Measurements from ENCODE around the gene FSIP1.

Gene FSIP1

DNA sequence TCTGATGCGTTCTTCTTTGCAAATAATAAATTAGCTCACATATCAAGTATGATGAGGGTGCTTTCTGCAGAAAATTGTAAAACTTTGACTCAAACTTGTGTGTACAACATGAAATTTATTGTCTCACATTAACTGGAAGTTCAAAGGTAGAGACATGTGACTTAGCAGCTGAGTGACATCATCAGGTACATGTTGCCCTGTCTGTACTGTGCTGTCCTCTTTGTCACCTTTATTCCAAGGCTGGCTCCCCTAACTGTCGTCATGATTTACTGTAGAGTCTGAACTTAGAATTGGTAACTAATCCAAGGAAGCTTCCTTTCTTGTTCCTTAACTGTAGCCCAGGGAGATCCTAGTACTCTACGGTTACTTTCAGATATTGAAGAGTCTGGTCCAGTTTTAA, 12.3 kb upstream of the FSIP1 start:
- no peaks in the 10 kb centered on the region for H3K79me2 ChIP-seq (ENCODE audit: control insufficient read depth, insufficient read depth, low read length, poor library complexity)
- no CpG with 5 or more reads among the region's 3 CpGs for WGBS (ENCODE audit: extremely low coverage, insufficient coverage, insufficient read length)
- no peaks in the 10 kb centered on the region for H3K9me3 ChIP-seq (ENCODE audit: insufficient read depth, low read depth, low read length)
- DNase-seq, result no peak
- no peak overlapping the region for H3K27ac ChIP-seq (ENCODE audit: low read depth, low read length)
- H3K4me3 ChIP-seq (ENCODE audit: low read depth, low read length), result no peak overlapping the region
- no peak overlapping the region for H2BK120ac ChIP-seq (ENCODE audit: insufficient read depth, low read length, poor library complexity)
- H3K4me1 ChIP-seq (ENCODE audit: control insufficient read depth in 1 of 2, insufficient read depth in 2 of 2, low read length in 2 of 2), result no peaks in the 10 kb centered on the region
- H3K4ac ChIP-seq (ENCODE audit: low read depth, low read length), result no peak overlapping the region
- no peak overlapping the region for H2AFZ ChIP-seq (ENCODE audit: insufficient read depth, low read length, poor library complexity)
- H3K14ac ChIP-seq (ENCODE audit: low read length), result no peak overlapping the region
- no peaks in the 10 kb centered on the region for H3K79me1 ChIP-seq (ENCODE audit: low read length)
- H2BK12ac ChIP-seq (ENCODE audit: low read length), result no peak overlapping the region
- no peak overlapping the region for H4K91ac ChIP-seq (ENCODE audit: low read depth, low read length)
- H3K27me3 ChIP-seq (ENCODE audit: insufficient read depth, low read length), result no peaks in the 10 kb centered on the region
- no peak overlapping the region for H3K4me2 ChIP-seq (ENCODE audit: low read length)
- no peaks in the 10 kb centered on the region for H3K36me3 ChIP-seq (ENCODE audit: control insufficient read depth in 1 of 2, insufficient read depth in 2 of 2, low read length in 2 of 2)
- H2AK5ac ChIP-seq (ENCODE audit: low read length), result no peak overlapping the region
- no peak overlapping the region for H3K23ac ChIP-seq (ENCODE audit: low read length)
- H3K9ac ChIP-seq (ENCODE audit: low read length), result no peak overlapping the region
- no peak overlapping the region for H3K18ac ChIP-seq (ENCODE audit: low read length)
- H2BK5ac ChIP-seq (ENCODE audit: low read depth, low read length, poor library complexity), result no peak overlapping the region
- H4K8ac ChIP-seq (ENCODE audit: low read depth, low read length), result no peak overlapping the region
- no peak overlapping the region for H4K12ac ChIP-seq (ENCODE audit: low read depth, low read length)

DNA sequence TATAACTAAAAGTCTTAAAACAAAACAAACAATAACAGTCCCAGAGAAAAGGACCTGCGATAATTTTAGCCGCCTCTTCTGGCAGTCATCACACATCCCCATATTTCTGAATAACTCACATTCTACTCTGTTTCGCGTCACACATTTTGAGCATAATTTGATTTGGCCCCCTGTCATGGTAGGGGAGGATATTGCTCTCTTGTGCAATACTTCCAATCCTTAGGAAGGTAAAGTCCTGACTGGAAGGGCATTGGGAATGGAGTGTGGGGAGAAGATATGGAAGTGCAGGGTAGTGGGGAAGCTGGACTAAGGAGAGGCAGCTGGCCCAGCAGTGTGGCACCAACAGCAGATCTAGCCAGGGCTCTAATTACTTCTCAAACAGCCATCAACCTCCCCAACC, 11.3 kb upstream of the FSIP1 start:
- no peaks in the 10 kb centered on the region for H3K27me3 ChIP-seq (ENCODE audit: insufficient read depth, low read length)
- DNase-seq, result no peak
- no peaks in the 10 kb centered on the region for H3K9me3 ChIP-seq (ENCODE audit: insufficient read depth, low read depth, low read length)
- H3K23ac ChIP-seq (ENCODE audit: low read length), result no peak overlapping the region
- no peak overlapping the region for H3K14ac ChIP-seq (ENCODE audit: low read length)
- no peak overlapping the region for H2AFZ ChIP-seq (ENCODE audit: insufficient read depth, low read length, poor library complexity)
- no CpG with 5 or more reads among the region's 4 CpGs for WGBS (ENCODE audit: extremely low coverage, insufficient coverage, insufficient read length)
- H4K8ac ChIP-seq (ENCODE audit: low read depth, low read length), result no peak overlapping the region
- no peaks in the 10 kb centered on the region for H3K79me2 ChIP-seq (ENCODE audit: control insufficient read depth, insufficient read depth, low read length, poor library complexity)
- no peak overlapping the region for H2BK5ac ChIP-seq (ENCODE audit: low read depth, low read length, poor library complexity)
- H3K4me1 ChIP-seq (ENCODE audit: control insufficient read depth in 1 of 2, insufficient read depth in 2 of 2, low read length in 2 of 2), result no peaks in the 10 kb centered on the region
- H4K12ac ChIP-seq (ENCODE audit: low read depth, low read length), result no peak overlapping the region
- no peak overlapping the region for H3K4me3 ChIP-seq (ENCODE audit: low read depth, low read length)
- no peak overlapping the region for H2AK5ac ChIP-seq (ENCODE audit: low read length)
- H3K4ac ChIP-seq (ENCODE audit: low read depth, low read length), result no peak overlapping the region
- no peaks in the 10 kb centered on the region for H3K36me3 ChIP-seq (ENCODE audit: control insufficient read depth in 1 of 2, insufficient read depth in 2 of 2, low read length in 2 of 2)
- no peak overlapping the region for H3K18ac ChIP-seq (ENCODE audit: low read length)
- no peak overlapping the region for H4K91ac ChIP-seq (ENCODE audit: low read depth, low read length)
- H2BK12ac ChIP-seq (ENCODE audit: low read length), result no peak overlapping the region
- H3K4me2 ChIP-seq (ENCODE audit: low read length), result no peak overlapping the region
- H3K79me1 ChIP-seq (ENCODE audit: low read length), result no peaks in the 10 kb centered on the region
- no peak overlapping the region for H2BK120ac ChIP-seq (ENCODE audit: insufficient read depth, low read length, poor library complexity)
- H3K27ac ChIP-seq (ENCODE audit: low read depth, low read length), result no peak overlapping the region
- no peak overlapping the region for H3K9ac ChIP-seq (ENCODE audit: low read length)

DNA sequence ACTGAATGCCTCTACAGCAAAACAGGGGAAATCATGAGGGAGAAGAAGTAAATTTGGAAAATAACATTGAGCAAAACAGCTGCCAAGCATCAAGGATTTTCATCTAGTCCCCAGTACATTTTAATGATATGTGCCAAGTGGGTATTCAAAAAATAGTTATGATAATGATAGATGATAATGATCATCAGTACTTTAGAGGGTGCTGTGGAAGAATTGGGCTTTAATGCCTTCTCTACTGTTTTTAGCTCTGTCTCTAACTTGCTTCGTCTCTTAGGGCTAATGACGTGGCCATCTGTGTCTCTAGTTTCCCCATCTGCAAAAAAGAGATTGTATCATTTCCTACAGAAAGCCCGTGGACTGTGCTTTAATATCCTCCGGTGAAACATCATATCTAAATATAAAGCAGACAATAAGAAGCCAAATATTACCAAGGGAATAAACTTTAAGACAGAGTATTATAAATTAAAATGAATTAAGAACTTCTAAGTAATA, 10.2 kb upstream of the FSIP1 start:
- H2BK120ac ChIP-seq (ENCODE audit: insufficient read depth, low read length, poor library complexity), result no peak overlapping the region
- H4K8ac ChIP-seq (ENCODE audit: low read depth, low read length), result no peak overlapping the region
- no peak overlapping the region for H3K4ac ChIP-seq (ENCODE audit: low read depth, low read length)
- no CpG with 5 or more reads among the region's 4 CpGs for WGBS (ENCODE audit: extremely low coverage, insufficient coverage, insufficient read length)
- DNase-seq, result no peak
- no peaks in the 10 kb centered on the region for H3K9me3 ChIP-seq (ENCODE audit: insufficient read depth, low read depth, low read length)
- H2BK5ac ChIP-seq (ENCODE audit: low read depth, low read length, poor library complexity), result no peak overlapping the region
- H3K27ac ChIP-seq (ENCODE audit: low read depth, low read length), result no peak overlapping the region
- H3K79me1 ChIP-seq (ENCODE audit: low read length), result no peaks in the 10 kb centered on the region
- H3K4me2 ChIP-seq (ENCODE audit: low read length), result no peak overlapping the region
- no peak overlapping the region for H3K4me3 ChIP-seq (ENCODE audit: low read depth, low read length)
- no peak overlapping the region for H4K12ac ChIP-seq (ENCODE audit: low read depth, low read length)
- no peaks in the 10 kb centered on the region for H3K79me2 ChIP-seq (ENCODE audit: control insufficient read depth, insufficient read depth, low read length, poor library complexity)
- H3K4me1 ChIP-seq (ENCODE audit: control insufficient read depth in 1 of 2, insufficient read depth in 2 of 2, low read length in 2 of 2), result peaks cover 3 to 4% of the 10 kb centered on the region in 2 experiments
- H4K91ac ChIP-seq (ENCODE audit: low read depth, low read length), result no peak overlapping the region
- no peak overlapping the region for H2AFZ ChIP-seq (ENCODE audit: insufficient read depth, low read length, poor library complexity)
- no peak overlapping the region for H3K14ac ChIP-seq (ENCODE audit: low read length)
- no peaks in the 10 kb centered on the region for H3K36me3 ChIP-seq (ENCODE audit: control insufficient read depth in 1 of 2, insufficient read depth in 2 of 2, low read length in 2 of 2)
- H3K9ac ChIP-seq (ENCODE audit: low read length), result no peak overlapping the region
- H3K27me3 ChIP-seq (ENCODE audit: insufficient read depth, low read length), result no peaks in the 10 kb centered on the region
- no peak overlapping the region for H3K18ac ChIP-seq (ENCODE audit: low read length)
- no peak overlapping the region for H3K23ac ChIP-seq (ENCODE audit: low read length)
- H2BK12ac ChIP-seq (ENCODE audit: low read length), result no peak overlapping the region
- H2AK5ac ChIP-seq (ENCODE audit: low read length), result no peak overlapping the region

DNA sequence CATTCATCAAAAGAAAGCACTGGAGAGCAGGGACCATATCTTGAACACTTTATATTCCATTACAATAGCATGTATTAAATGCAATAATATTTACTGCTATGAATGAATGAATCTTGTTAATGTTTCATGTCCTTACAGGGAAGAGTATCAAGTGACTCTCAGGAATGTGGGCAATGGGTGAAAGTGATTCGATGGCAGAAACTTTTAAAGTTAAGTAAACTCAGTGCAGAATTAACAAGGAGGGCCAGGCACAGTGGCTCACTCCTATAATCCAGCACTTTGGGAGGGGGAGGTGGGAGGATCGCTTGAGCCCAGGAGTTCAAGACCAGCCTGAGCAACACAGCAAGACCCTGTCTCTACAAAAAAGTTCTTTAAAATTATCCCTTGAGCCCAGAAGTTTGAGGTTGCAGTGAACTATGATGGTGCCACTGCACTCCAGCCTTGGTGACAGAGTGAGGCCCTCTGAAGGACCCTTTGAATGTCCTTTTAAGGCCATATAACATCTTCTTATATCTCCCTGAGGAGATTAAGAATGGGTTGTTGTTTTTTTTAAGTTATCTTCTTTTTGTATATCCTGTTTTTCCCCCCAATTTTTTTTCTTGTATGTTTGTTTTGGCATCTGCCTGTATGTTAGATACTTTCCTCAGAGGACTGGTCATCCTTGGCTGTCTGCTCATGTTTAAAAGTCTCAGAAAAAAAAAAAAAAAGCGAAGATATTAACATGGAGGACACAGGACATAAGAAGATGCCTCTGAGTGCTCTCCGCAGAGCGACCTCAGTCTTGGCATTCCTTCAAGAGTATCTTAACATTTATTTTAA, 9.6 kb upstream of the FSIP1 start:
- Histone ChIP-seq H3K14ac (ENCODE audit: low read length) (no peak overlapping the region), H4K12ac (ENCODE audit: low read depth, low read length) (no peak overlapping the region), H4K91ac (ENCODE audit: low read depth, low read length) (no peak overlapping the region), H3K9ac (ENCODE audit: low read length) (no peak overlapping the region), H3K27me3 (ENCODE audit: insufficient read depth, low read length) (no peaks in the 10 kb centered on the region), H3K36me3 (ENCODE audit: control insufficient read depth in 1 of 2, insufficient read depth in 2 of 2, low read length in 2 of 2) (no peaks in the 10 kb centered on the region), H4K8ac (ENCODE audit: low read depth, low read length) (no peak overlapping the region), H3K79me2 (ENCODE audit: control insufficient read depth, insufficient read depth, low read length, poor library complexity) (no peaks in the 10 kb centered on the region), H3K4me3 (ENCODE audit: low read depth, low read length) (no peak overlapping the region), H3K9me3 (ENCODE audit: insufficient read depth, low read depth, low read length) (no peaks in the 10 kb centered on the region), H2BK5ac (ENCODE audit: low read depth, low read length, poor library complexity) (no peak overlapping the region), H3K18ac (ENCODE audit: low read length) (no peak overlapping the region), H2AK5ac (ENCODE audit: low read length) (no peak overlapping the region), H3K79me1 (ENCODE audit: low read length) (no peaks in the 10 kb centered on the region), H3K23ac (ENCODE audit: low read length) (no peak overlapping the region), H2AFZ (ENCODE audit: insufficient read depth, low read length, poor library complexity) (no peak overlapping the region), H2BK120ac (ENCODE audit: insufficient read depth, low read length, poor library complexity) (no peak overlapping the region), H3K4me1 (ENCODE audit: control insufficient read depth in 1 of 2, insufficient read depth in 2 of 2, low read length in 2 of 2) (peaks cover 3 to 4% of the 10 kb centered on the region in 2 experiments), H3K27ac (ENCODE audit: low read depth, low read length) (no peak overlapping the region), H3K4me2 (ENCODE audit: low read length) (no peak overlapping the region), H3K4ac (ENCODE audit: low read depth, low read length) (no peak overlapping the region), H2BK12ac (ENCODE audit: low read length) (no peak overlapping the region)
- DNase-seq, result no peak
- no CpG with 5 or more reads among the region's 5 CpGs for WGBS (ENCODE audit: extremely low coverage, insufficient coverage, insufficient read length)
